Measurements from ENCODE around the gene UTP18.
"Not testable (repeated sequence)": the region's sequence is repeated elsewhere in the genome, so short reads cannot be mapped to it uniquely, and the experiment has no call there.

Gene UTP18

GRCh38 chr17:51319186-51319585 is 58.8 kb downstream of the UTP18 start:
- no peak overlapping the region for H3K4me3 ChIP-seq (replicated peaks; ENCODE audit: insufficient read depth, low read length)
- DNase-seq (ENCODE audit: low read depth in 1 of 2, low spot score in 1 of 2): peak in 1 of 2 experiments; percentile 5
- H3K27ac ChIP-seq (replicated peaks): no peak overlapping the region
- H3K27me3 ChIP-seq (ENCODE audit: insufficient read depth, poor library complexity, severe bottlenecking): no peaks in the 10 kb centered on the region
- TF ChIP-seq POLR2AphosphoS5 (IDR thresholded peaks at IDR 0.05; ENCODE audit: low read depth) (no peak), SPI1 (IDR thresholded peaks at IDR 0.05; ENCODE audit: borderline replicate concordance, low read depth) (no peak), GABPA (IDR thresholded peaks at IDR 0.05; ENCODE audit: low read depth) (no peak)

- DNase-seq (ENCODE audit: low read depth in 1 of 2, low spot score in 1 of 2): peak in 1 of 2 experiments; percentile 21
- Histone ChIP-seq H3K27ac (replicated peaks) (no peak overlapping the region), H3K4me3 (replicated peaks; ENCODE audit: insufficient read depth, low read length) (no peak overlapping the region), H3K27me3 (ENCODE audit: insufficient read depth, poor library complexity, severe bottlenecking) (no peaks in the 10 kb centered on the region)
- TF ChIP-seq CTCF (IDR thresholded peaks at IDR 0.05; ENCODE audit: insufficient read depth, low read length) (peak; percentile 43), GABPA (IDR thresholded peaks at IDR 0.05; ENCODE audit: low read depth) (no peak)
These were observed 62.2 kb downstream of the UTP18 start for GRCh38 chr17:51322390-51323029.

GRCh38 chr17:51325471-51325870 is 65.1 kb downstream of the UTP18 start:
- H3K4me3 ChIP-seq (replicated peaks; ENCODE audit: insufficient read depth, low read length): no peak overlapping the region
- no peaks in the 10 kb centered on the region for H3K27me3 ChIP-seq (ENCODE audit: insufficient read depth, poor library complexity, severe bottlenecking)
- no peak for DNase-seq (ENCODE audit: low read depth in 1 of 2, low spot score in 1 of 2)
- TF ChIP-seq GABPA (IDR thresholded peaks at IDR 0.05; ENCODE audit: low read depth) (no peak), SPI1 (IDR thresholded peaks at IDR 0.05; ENCODE audit: borderline replicate concordance, low read depth) (no peak), CTCF (IDR thresholded peaks at IDR 0.05; ENCODE audit: insufficient read depth, low read length) (no peak), REST (IDR thresholded peaks at IDR 0.05; ENCODE audit: insufficient replicate concordance, low read depth) (no peak), POLR2AphosphoS5 (IDR thresholded peaks at IDR 0.05; ENCODE audit: low read depth) (no peak)
- no peak overlapping the region for H3K27ac ChIP-seq (replicated peaks)

GRCh38 chr17:51330861-51331503 is 70.6 kb downstream of the UTP18 start:
- not testable (repeated sequence) for DNase-seq (ENCODE audit: low read depth in 1 of 2, low spot score in 1 of 2); H3K4me3 ChIP-seq (replicated peaks; ENCODE audit: insufficient read depth, low read length); H3K27me3 ChIP-seq (ENCODE audit: insufficient read depth, poor library complexity, severe bottlenecking); H3K27ac ChIP-seq (replicated peaks)

GRCh38 chr17:51335006-51335590 is 74.8 kb downstream of the UTP18 start:
- no peak overlapping the region for H3K4me3 ChIP-seq (replicated peaks; ENCODE audit: insufficient read depth, low read length)
- H3K27ac ChIP-seq (replicated peaks): no peak overlapping the region
- no peak for DNase-seq (ENCODE audit: low read depth in 1 of 2, low spot score in 1 of 2)
- H3K27me3 ChIP-seq (ENCODE audit: insufficient read depth, poor library complexity, severe bottlenecking): peaks cover 8% of the 10 kb centered on the region
- no peak for TF ChIP-seq POLR2AphosphoS5 (IDR thresholded peaks at IDR 0.05; ENCODE audit: low read depth)
- no peak for TF ChIP-seq GABPA (IDR thresholded peaks at IDR 0.05; ENCODE audit: low read depth)
- no peak for TF ChIP-seq SPI1 (IDR thresholded peaks at IDR 0.05; ENCODE audit: borderline replicate concordance, low read depth)
- TF ChIP-seq CTCF (IDR thresholded peaks at IDR 0.05; ENCODE audit: insufficient read depth, low read length): no peak
- TF ChIP-seq REST (IDR thresholded peaks at IDR 0.05; ENCODE audit: insufficient replicate concordance, low read depth): no peak

Data from HL-60 (cell line).